ENCODE measurements around the gene RAMACL. TPM values are rescaled to one million over a fixed set of nuclear protein-coding genes. Genes with fewer than 3 reads are reported as not detected.

The RAMACL gene
- total and polyA plus RNA-seq, 4 donors: 0.30 to 17.6 (median 4.3) TPM

GRCh38 chr6:166614589-166614988 lies 28.1 kb upstream of the RAMACL start:
- DNase-seq: no peak
- no peaks in the 10 kb centered on the region for H3K27me3 ChIP-seq (ENCODE audit: control insufficient read depth in 3 of 3, insufficient read depth in 3 of 3, low read length in 2 of 3)
- H3K9ac ChIP-seq (ENCODE audit: insufficient read depth in 1 of 2, low read length in 2 of 2): no peak overlapping the region
- no peak for ATAC-seq (ENCODE audit: insufficient read depth, low FRiP score)
- no peak overlapping the region for H3K4me3 ChIP-seq
- H3K4me1 ChIP-seq (ENCODE audit: control insufficient read depth in 5 of 5, insufficient read depth in 5 of 5, low read length in 5 of 5): peaks cover 3 to 47% (median 11%) of the 10 kb centered on the region in 5 donors
- H3K27ac ChIP-seq (ENCODE audit: low read depth in 1 of 2, low read length in 1 of 2): peak overlapping the region; percentile 58 to 59
- H3K36me3 ChIP-seq (ENCODE audit: control insufficient read depth in 4 of 4, insufficient read depth in 4 of 4, low read length in 4 of 4): peaks cover 0 to 32% (median 2%) of the 10 kb centered on the region in 4 donors
- no peak for TF ChIP-seq CTCF (IDR thresholded peaks at IDR 0.05; ENCODE audit: control extremely low read depth, extremely low read depth)
- WGBS, 2 donors: 74 to 88% methylated on average over 10 of the region's 10 CpGs
- no peaks in the 10 kb centered on the region for H3K9me3 ChIP-seq (ENCODE audit: control insufficient read depth in 4 of 4, insufficient read depth in 3 of 4, low read length in 3 of 4)

GRCh38 chr6:166614171-166614583 lies 27.7 kb upstream of the RAMACL start:
- Histone ChIP-seq H3K27ac (ENCODE audit: low read depth in 1 of 2, low read length in 1 of 2) (peak overlapping the region; percentile 58 to 59), H3K9ac (ENCODE audit: insufficient read depth in 1 of 2, low read length in 2 of 2) (no peak overlapping the region), H3K4me1 (ENCODE audit: control insufficient read depth in 5 of 5, insufficient read depth in 5 of 5, low read length in 5 of 5) (peaks cover 0 to 45% (median 8%) of the 10 kb centered on the region in 5 donors), H3K9me3 (ENCODE audit: control insufficient read depth in 4 of 4, insufficient read depth in 3 of 4, low read length in 3 of 4) (no peaks in the 10 kb centered on the region), H3K4me3 (no peak overlapping the region), H3K36me3 (ENCODE audit: control insufficient read depth in 4 of 4, insufficient read depth in 4 of 4, low read length in 4 of 4) (peaks cover 0 to 31% (median 2%) of the 10 kb centered on the region in 4 donors), H3K27me3 (ENCODE audit: control insufficient read depth in 3 of 3, insufficient read depth in 3 of 3, low read length in 2 of 3) (no peaks in the 10 kb centered on the region)
- no peak for TF ChIP-seq CTCF (IDR thresholded peaks at IDR 0.05; ENCODE audit: control extremely low read depth, extremely low read depth)
- 78 to 82% methylated on average over 12 of the region's 12 CpGs for WGBS, 2 donors
- DNase-seq (no peak), ATAC-seq (ENCODE audit: insufficient read depth, low FRiP score) (no peak)

GRCh38 chr6:166613027-166613426 lies 26.5 kb upstream of the RAMACL start:
- DNase-seq: no peak
- 90 to 94% methylated on average over 7 of the region's 7 CpGs for WGBS, 2 donors
- no peak for ATAC-seq (ENCODE audit: insufficient read depth, low FRiP score)

More at GRCh38 chr6:166613027-166613426, 26.5 kb upstream of the RAMACL start:
- H3K27me3 ChIP-seq (ENCODE audit: control insufficient read depth in 3 of 3, insufficient read depth in 3 of 3, low read length in 2 of 3): no peaks in the 10 kb centered on the region
- peaks cover 0 to 22% (median 0%) of the 10 kb centered on the region in 4 donors for H3K36me3 ChIP-seq (ENCODE audit: control insufficient read depth in 4 of 4, insufficient read depth in 4 of 4, low read length in 4 of 4)
- no peaks in the 10 kb centered on the region for H3K9me3 ChIP-seq (ENCODE audit: control insufficient read depth in 4 of 4, insufficient read depth in 3 of 4, low read length in 3 of 4)
- H3K4me1 ChIP-seq (ENCODE audit: control insufficient read depth in 5 of 5, insufficient read depth in 5 of 5, low read length in 5 of 5): peaks cover 0 to 36% (median 8%) of the 10 kb centered on the region in 5 donors
- no peak overlapping the region for H3K4me3 ChIP-seq
- TF ChIP-seq CTCF (IDR thresholded peaks at IDR 0.05; ENCODE audit: control extremely low read depth, extremely low read depth): no peak
- H3K9ac ChIP-seq (ENCODE audit: insufficient read depth in 1 of 2, low read length in 2 of 2): no peak overlapping the region
- no peak overlapping the region for H3K27ac ChIP-seq (ENCODE audit: low read depth in 1 of 2, low read length in 1 of 2)
